SK-N-SH (cell line): Measurements from ENCODE around the gene NEAT1. TPM values are rescaled to one million over a fixed set of nuclear protein-coding genes. Genes with fewer than 3 reads are reported as not detected.
A peak's percentile ranks its signal among the peaks of the same experiment; 100 is the strongest.

ENCODE experiments used
- CTCF ChIA-PET: fragments of 300-600, 350-600 bp; formaldehyde crosslinking; extraction: SDS; loops from one replicate; lab custom pipeline; 2021; lab: Yijun Ruan, JAX
- POLR2A ChIA-PET: fragments of 350-600 bp; sonication (Branson Sonifier 250); formaldehyde crosslinking; extraction: SDS; loops from one replicate; lab custom pipeline; 2020; ENCODE audit warnings: antibody characterized with exemption, inconsistent platforms; lab: Yijun Ruan, JAX
- DNase-seq: peaks from one replicate; pipeline ENCODE4 v3.0.0; 2012
- H2AFZ ChIP-seq: fragments of 200-600 bp; sonication (generic); 2 replicates; pipeline ENCODE4 v1.8.1; 2016; ENCODE audit warnings: antibody characterized with exemption, mild to moderate bottlenecking, low read depth
- H3F3A ChIP-seq: fragments of 200-600 bp; sonication (generic); replicated peaks from 2 replicates; pipeline ENCODE3; 2016; ENCODE audit warnings: antibody characterized with exemption, mild to moderate bottlenecking; ENCODE audit not compliant: insufficient read depth
- H3K27ac ChIP-seq, 2 experiments: fragments of 200-500 bp in 1 of 2; fragments of 200-600 bp in 1 of 2; sonication (Bioruptor generic) in 1 of 2; sonication (generic), shearing (Covaris generic) in 1 of 2; 2 replicates each; pipeline versions ENCODE4 v1.5.1 to v1.6.1; 2014 to 2016; ENCODE audit warnings: low read depth in 2 of 2, inconsistent platforms in 1 of 2, low read length in 1 of 2, mild to moderate bottlenecking in 1 of 2, mixed read lengths in 1 of 2
- H3K27me3 ChIP-seq: fragments of 200-600 bp; sonication (generic), shearing (Covaris generic); 2 replicates; pipeline ENCODE4 v1.6.1; 2016; ENCODE audit warnings: mixed run types; ENCODE audit not compliant: insufficient read depth
- H3K36me3 ChIP-seq, 2 experiments: fragments of 200-500 bp in 1 of 2; fragments of 200-600 bp in 1 of 2; sonication (Bioruptor generic) in 1 of 2; sonication (generic) in 1 of 2; replicated peaks in 1 of 2; 2 replicates each; pipeline versions ENCODE3 to v1.5.1; 2014 to 2016; ENCODE audit warnings: low read length in 1 of 2, mild to moderate bottlenecking in 1 of 2; ENCODE audit not compliant: insufficient read depth in 2 of 2, control insufficient read depth in 1 of 2
- H3K4me1 ChIP-seq, 2 experiments: fragments of 200-500 bp in 1 of 2; fragments of 200-600 bp in 1 of 2; sonication (Bioruptor generic) in 1 of 2; sonication (generic), shearing (Covaris generic) in 1 of 2; 2 replicates each; pipeline versions ENCODE4 v1.5.1 to v1.6.1; 2014 to 2016; ENCODE audit warnings: low read depth in 1 of 2, low read length in 1 of 2, mixed run types in 1 of 2; ENCODE audit not compliant: insufficient read depth in 2 of 2, control insufficient read depth in 1 of 2
- H3K4me2 ChIP-seq: fragments of 200-600 bp; sonication (generic), shearing (Covaris generic); 2 replicates; pipeline ENCODE4 v1.6.1; 2017; ENCODE audit warnings: mixed run types
- H3K4me3 ChIP-seq, 2 experiments: fragments of 200-500 bp in 1 of 2; fragments of 200-600 bp in 1 of 2; sonication (Bioruptor generic) in 1 of 2; sonication (generic), shearing (Covaris generic) in 1 of 2; 2 replicates each; pipeline versions ENCODE4 v1.5.1 to v1.8.1; 2014 to 2016; ENCODE audit warnings: low read depth in 2 of 2, inconsistent platforms in 1 of 2, low read length in 1 of 2, mild to moderate bottlenecking in 1 of 2, mixed read lengths in 1 of 2, moderate library complexity in 1 of 2
- H3K79me2 ChIP-seq: fragments of 200-600 bp; sonication (generic); 2 replicates; pipeline ENCODE4 v1.8.1; 2017; ENCODE audit warnings: mild to moderate bottlenecking; ENCODE audit not compliant: insufficient read depth
- H3K9ac ChIP-seq: fragments of 200-600 bp; sonication (generic); 2 replicates; pipeline ENCODE4 v1.6.1; 2017; ENCODE audit warnings: mixed run types
- H3K9me2 ChIP-seq: fragments of 200-600 bp; sonication (generic); 2 replicates; pipeline ENCODE4 v1.6.1; 2017; ENCODE audit warnings: mixed run types
- H3K9me3 ChIP-seq: fragments of 200-600 bp; sonication (generic); 2 replicates; pipeline ENCODE4 v1.6.1; 2017; ENCODE audit warnings: mixed run types, mild to moderate bottlenecking, moderate library complexity
- H4K20me1 ChIP-seq: fragments of 200-600 bp; sonication (generic); 2 replicates; pipeline ENCODE4 v1.6.1; 2017; ENCODE audit warnings: mild to moderate bottlenecking, mixed run types; ENCODE audit not compliant: insufficient read depth
- ELF1 ChIP-seq: IDR thresholded peaks from 2 replicates; pipeline ENCODE4 v1.4.0; 2012
- EZH2phosphoT487 ChIP-seq: fragments of 200-600 bp; sonication (generic); IDR thresholded peaks from 2 replicates; pipeline ENCODE4 v1.6.1; 2017; ENCODE audit warnings: low read depth, mixed run types, mild to moderate bottlenecking, antibody characterized with exemption, moderate library complexity, borderline replicate concordance
- FOSL2 ChIP-seq: IDR thresholded peaks from 2 replicates; pipeline ENCODE4 v1.4.0; 2012; ENCODE audit warnings: low read depth, mild to moderate bottlenecking, moderate library complexity, borderline replicate concordance
- FOXM1 ChIP-seq: IDR thresholded peaks from 2 replicates; pipeline ENCODE4 v1.4.0; 2012; ENCODE audit warnings: low read depth, mild to moderate bottlenecking
- MEF2A ChIP-seq: IDR thresholded peaks from 2 replicates; pipeline ENCODE4 v1.4.0; 2012; ENCODE audit warnings: low read depth, borderline replicate concordance
- REST ChIP-seq: IDR thresholded peaks from 2 replicates; pipeline ENCODE4 v1.6.1; 2012; ENCODE audit warnings: mild to moderate bottlenecking, low read depth, low read length, moderate library complexity
- RXRA ChIP-seq: IDR thresholded peaks from 2 replicates; pipeline ENCODE4 v1.4.0; 2012; ENCODE audit warnings: low read depth, mild to moderate bottlenecking, borderline replicate concordance
- SIN3A ChIP-seq: IDR thresholded peaks from 2 replicates; pipeline ENCODE4 v1.6.1; 2012; ENCODE audit warnings: low read depth, mild to moderate bottlenecking, low read length, moderate library complexity, borderline replicate concordance
- SMC3 ChIP-seq: IDR thresholded peaks from 2 replicates; pipeline ENCODE4 v1.6.1; 2012; ENCODE audit warnings: low read depth, low read length, improper control_type of control experiment
- TCF12 ChIP-seq: IDR thresholded peaks from 2 replicates; pipeline ENCODE4 v1.4.0; 2012
- YY1 ChIP-seq: IDR thresholded peaks from 2 replicates; pipeline ENCODE4 v1.4.0; 2012; ENCODE audit warnings: low read depth, mild to moderate bottlenecking
- WGBS: methylation state at CpG from one replicate; pipeline ENCODE4 v1.1.6; 2017; ENCODE audit warnings: low lambda C conversion rate; 5-methylcytosine and 5-hydroxymethylcytosine counted together
- polyA plus RNA-seq, 3 experiments: library from polyadenylated mRNA; depleted of rRNA; stranded (reverse); fragments of >200 nt; gene quantifications; 2 replicates each; pipeline ENCODE4 v1.2.3, GENCODE V29; 2012
- TF ChIP-seq, protein P1 (sequence below): IDR thresholded peaks from 2 replicates; pipeline ENCODE4 v1.4.0; 2012; ENCODE audit warnings: low read depth, borderline replicate concordance
- TF ChIP-seq, protein P2 (sequence below): IDR thresholded peaks from 2 replicates; pipeline ENCODE4; 2012

The NEAT1 gene
- polyA plus RNA-seq, 1 of the 3 experiments (the other 2 are of a cell fraction): 435 TPM

DNA sequence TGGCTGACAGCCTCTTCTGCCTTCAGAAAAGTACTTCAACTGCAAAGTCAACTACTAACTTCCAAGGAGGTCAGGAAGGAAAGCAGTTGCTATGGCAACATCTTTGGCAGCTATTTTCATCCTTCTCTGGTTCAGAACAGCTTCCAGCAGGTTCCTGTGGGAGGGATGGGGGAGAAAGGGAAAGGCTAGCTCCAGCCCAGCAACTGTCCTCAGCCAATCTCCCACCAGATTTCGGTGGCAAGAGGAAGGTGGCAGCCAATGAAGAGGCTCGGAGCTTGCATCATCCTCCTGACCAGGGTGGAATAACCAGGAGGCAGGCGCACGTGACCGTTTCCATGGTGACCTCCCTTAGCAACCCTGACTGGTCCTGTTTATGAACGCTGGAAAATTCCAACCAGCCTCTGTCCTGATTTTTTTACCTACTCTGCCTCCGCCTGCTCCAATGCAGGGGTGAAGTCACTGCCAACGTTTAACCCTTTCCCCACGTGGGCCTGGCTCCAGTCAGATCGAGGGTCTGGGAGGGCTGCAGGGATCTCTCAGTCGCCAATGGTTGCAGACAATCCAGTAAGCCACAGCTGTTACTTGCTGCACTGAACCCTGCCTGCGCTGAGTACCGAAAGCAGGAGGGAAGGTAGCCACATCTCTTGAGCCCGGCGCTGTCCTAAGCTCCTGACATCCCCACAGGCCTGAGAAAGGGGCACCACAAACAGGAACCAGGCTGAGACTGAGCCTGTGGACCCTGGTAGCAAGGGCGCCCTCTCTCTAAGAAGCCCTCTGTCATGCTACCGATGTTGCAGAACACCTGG is 65.1 kb downstream of the NEAT1 start (continued):
- TF ChIP-seq, protein P1, sequence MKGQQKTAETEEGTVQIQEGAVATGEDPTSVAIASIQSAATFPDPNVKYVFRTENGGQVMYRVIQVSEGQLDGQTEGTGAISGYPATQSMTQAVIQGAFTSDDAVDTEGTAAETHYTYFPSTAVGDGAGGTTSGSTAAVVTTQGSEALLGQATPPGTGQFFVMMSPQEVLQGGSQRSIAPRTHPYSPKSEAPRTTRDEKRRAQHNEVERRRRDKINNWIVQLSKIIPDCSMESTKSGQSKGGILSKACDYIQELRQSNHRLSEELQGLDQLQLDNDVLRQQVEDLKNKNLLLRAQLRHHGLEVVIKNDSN: peak; percentile 98

DNA sequence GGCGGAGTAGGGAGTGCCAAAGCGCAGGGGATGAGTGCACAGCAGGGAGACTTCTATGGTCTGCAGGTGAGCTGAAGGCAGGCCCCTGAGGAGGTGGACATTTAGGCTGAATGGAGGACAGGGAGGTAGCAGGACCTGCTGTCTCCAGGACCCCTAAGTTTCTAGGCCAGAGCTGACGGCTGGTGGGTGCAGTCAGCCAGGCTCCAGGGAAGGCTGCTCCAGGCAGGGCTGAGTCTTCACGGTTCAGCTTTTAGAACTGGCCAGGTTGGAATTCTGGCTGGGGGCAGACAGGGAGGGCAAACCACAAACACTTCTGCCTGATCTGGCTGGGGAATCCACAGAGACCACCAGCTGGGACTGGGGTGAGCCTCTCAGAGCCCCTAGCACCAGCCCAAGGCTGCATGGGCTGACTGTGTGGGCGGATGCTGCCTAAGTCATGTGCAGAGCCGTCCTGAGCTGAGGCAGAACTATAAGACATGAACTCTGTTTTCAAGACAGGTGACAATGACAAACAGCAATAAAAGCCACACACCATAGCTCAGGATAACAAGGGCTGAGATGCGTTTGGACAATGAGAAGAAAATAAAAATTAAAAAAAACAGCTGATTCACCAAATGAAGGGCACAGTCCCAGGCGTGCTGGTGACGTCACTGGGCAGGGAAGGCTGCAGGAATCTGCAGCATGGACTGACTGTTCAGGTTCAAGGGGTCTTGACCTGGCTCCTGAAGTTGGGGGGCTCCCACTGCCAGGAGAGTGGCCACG is 65.9 kb downstream of the NEAT1 start:
- Histone ChIP-seq H3K4me1 (peaks cover 77 to 80% of the 10 kb centered on the region in 2 experiments), H3K27me3 (no peaks in the 10 kb centered on the region), H3K9me3 (no peaks in the 10 kb centered on the region), H2AFZ (no peak overlapping the region), H3K79me2 (peaks cover 77% of the 10 kb centered on the region)
- 30% methylated on average over 10 of the region's 10 CpGs for WGBS
- POLR2A ChIA-PET: interaction anchor here (1.4 to 26.8 kb wide), 5 partner anchors 13 to 66 kb away, joined by 5 to 1027 read pairs (median 283); partner anchors contain the start of genes MALAT1 and NEAT1
- no peak for DNase-seq
- peak; percentile 14; the same call in 1 of the 2 replicates for TF ChIP-seq TCF12
- TF ChIP-seq RXRA: no peak
- TF ChIP-seq, all 33 proteins: peak for 1
- H3K9ac ChIP-seq: peak overlapping the region; percentile 95
- H3K36me3 ChIP-seq: no peaks in the 10 kb centered on the region
- peak overlapping the region; percentile 25 to 50 for H3K4me3 ChIP-seq
- H3F3A ChIP-seq: peaks cover 74% of the 10 kb centered on the region
- H3K4me2 ChIP-seq: peak overlapping the region; percentile 83
- CTCF ChIA-PET: interaction anchor here (0.9 to 8.3 kb wide), 8 partner anchors 10 to 106 kb away, joined by 3 to 58 read pairs (median 4); partner anchors contain the start of genes MALAT1 and NEAT1
- no peaks in the 10 kb centered on the region for H4K20me1 ChIP-seq
- peak overlapping the region; percentile 100 for H3K27ac ChIP-seq
- H3K9me2 ChIP-seq: no peaks in the 10 kb centered on the region

DNA sequence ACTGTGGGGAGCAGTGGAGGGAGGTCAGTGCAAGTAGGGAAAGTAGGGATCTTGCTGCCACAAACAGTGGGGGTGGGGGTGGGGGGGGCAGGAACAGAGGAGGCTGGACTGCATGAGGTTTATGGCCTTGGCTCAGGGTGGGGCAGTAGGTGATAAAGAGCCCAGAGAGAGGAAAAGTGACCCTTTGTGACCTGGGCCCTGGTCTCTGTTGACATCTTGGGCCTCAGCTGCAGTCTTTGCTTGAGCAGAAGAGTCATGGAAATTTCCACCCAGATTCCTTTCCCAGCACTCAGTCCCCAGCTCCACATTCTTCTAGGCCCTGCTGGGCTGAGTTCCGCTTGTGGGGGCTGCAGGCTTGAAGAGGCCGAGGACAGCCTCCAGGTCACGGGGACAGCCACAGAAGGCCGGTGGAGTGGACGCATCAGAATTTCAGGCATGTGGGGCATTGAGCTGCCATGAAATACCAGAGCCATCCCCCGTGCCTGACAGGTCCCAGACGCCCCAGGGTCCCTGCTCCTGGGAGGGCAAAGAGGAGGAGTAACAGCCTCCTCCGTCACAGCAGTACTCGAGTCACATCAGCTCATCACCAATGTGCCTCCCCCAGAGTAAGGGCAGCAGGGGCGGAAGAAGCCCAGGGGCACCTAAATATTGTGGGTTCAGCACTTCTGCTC is 66.6 kb downstream of the NEAT1 start:
- WGBS: 10% methylated on average over 9 of the region's 10 CpGs
- Histone ChIP-seq H4K20me1 (no peaks in the 10 kb centered on the region), H3K9me3 (no peaks in the 10 kb centered on the region), H3K79me2 (peaks cover 75% of the 10 kb centered on the region), H3K9ac (peak overlapping the region; percentile 95), H3K4me3 (no peak overlapping the region; a peak in 1 of 4 replicates), H3K9me2 (no peaks in the 10 kb centered on the region), H3K4me2 (peak overlapping the region; percentile 83), H3K27ac (peak overlapping the region; percentile 100), H3K27me3 (no peaks in the 10 kb centered on the region), H3K4me1 (peaks cover 82 to 87% of the 10 kb centered on the region in 2 experiments), H3K36me3 (no peaks in the 10 kb centered on the region), H2AFZ (no peak overlapping the region), H3F3A (peaks cover 81% of the 10 kb centered on the region)
- ChIA-PET CTCF (interaction anchor here (0.9 to 8.3 kb wide), 7 partner anchors 9 to 73 kb away, joined by 3 to 58 read pairs (median 7); partner anchors contain the start of genes MALAT1 and NEAT1), POLR2A (interaction anchor here (10.5 to 26.8 kb wide), 3 partner anchors 13 to 67 kb away, joined by 283 to 1027 read pairs (median 591); partner anchors contain the start of genes MALAT1 and NEAT1)
- DNase-seq: no peak
- TF ChIP-seq, protein P2, sequence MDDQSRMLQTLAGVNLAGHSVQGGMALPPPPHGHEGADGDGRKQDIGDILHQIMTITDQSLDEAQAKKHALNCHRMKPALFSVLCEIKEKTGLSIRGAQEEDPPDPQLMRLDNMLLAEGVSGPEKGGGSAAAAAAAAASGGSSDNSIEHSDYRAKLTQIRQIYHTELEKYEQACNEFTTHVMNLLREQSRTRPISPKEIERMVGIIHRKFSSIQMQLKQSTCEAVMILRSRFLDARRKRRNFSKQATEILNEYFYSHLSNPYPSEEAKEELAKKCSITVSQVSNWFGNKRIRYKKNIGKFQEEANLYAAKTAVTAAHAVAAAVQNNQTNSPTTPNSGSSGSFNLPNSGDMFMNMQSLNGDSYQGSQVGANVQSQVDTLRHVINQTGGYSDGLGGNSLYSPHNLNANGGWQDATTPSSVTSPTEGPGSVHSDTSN: peak; percentile 69
- TF ChIP-seq MEF2A (peak; percentile 26; the same call in 1 of the 2 replicates), SIN3A (0 out of 2 replicates have a peak, but pooled peaks have one; percentile 18), FOXM1 (no peak), REST (0 out of 2 replicates have a peak, but pooled peaks have one; percentile 25), SMC3 (no peak), EZH2phosphoT487 (no peak), ELF1 (no peak), FOSL2 (peak; percentile 46; the same call in 1 of the 2 replicates), RXRA (peak; percentile 70; the same call in 1 of the 2 replicates), YY1 (no peak)
